Stimulated activated CD8-positive, alpha-beta memory T cell treated with anti-CD3 and anti-CD28 coated beads, Interleukin-4, amount 100 ng/mL, for 1 hour (primary cell): Measurements from ENCODE around the gene BMERB1.

Experiments
- DNase-seq, 2 donors: peaks; one replicate each; pipeline ENCODE4 v3.0.0-alpha.2; 2020; ENCODE audit warnings: low read depth in 2 of 2, low spot score in 1 of 2

The BMERB1 gene

GRCh38 chr16:15494236-15494635, 59.8 kb downstream of the BMERB1 start:
- DNase-seq, result no peak

- no peak for DNase-seq
Measured at GRCh38 chr16:15495898-15496297, 61.5 kb downstream of the BMERB1 start.

GRCh38 chr16:15498427-15499175, 64.2 kb downstream of the BMERB1 start:
- DNase-seq, result no peak

GRCh38 chr16:15502041-15502725, 67.8 kb downstream of the BMERB1 start:
- DNase-seq, result no peak

- DNase-seq, result no peak
Measured at GRCh38 chr16:15506441-15506840, 72.1 kb downstream of the BMERB1 start.

GRCh38 chr16:15507301-15507958, 73.0 kb downstream of the BMERB1 start:
- DNase-seq, result no peak

- no peak for DNase-seq
Measured at GRCh38 chr16:15507959-15508627, 73.7 kb downstream of the BMERB1 start.

GRCh38 chr16:15509051-15509592, 74.7 kb downstream of the BMERB1 start:
- no peak for DNase-seq

GRCh38 chr16:15509593-15510535, 75.5 kb downstream of the BMERB1 start:
- no peak for DNase-seq

- no peak for DNase-seq
Measured at GRCh38 chr16:15510992-15511391, 76.6 kb downstream of the BMERB1 start.

GRCh38 chr16:15511759-15512487, 77.5 kb downstream of the BMERB1 start:
- no peak for DNase-seq

- no peak for DNase-seq
Measured at GRCh38 chr16:15513156-15513555, 78.8 kb downstream of the BMERB1 start.

- DNase-seq, result no peak
Measured at GRCh38 chr16:15515992-15516391, 81.6 kb downstream of the BMERB1 start.

- DNase-seq, result no peak
Measured at GRCh38 chr16:15516609-15517008, 82.2 kb downstream of the BMERB1 start.

- no peak for DNase-seq
Measured at GRCh38 chr16:15517743-15518377, 83.5 kb downstream of the BMERB1 start.

- DNase-seq, result no peak
Measured at GRCh38 chr16:15518381-15519351, 84.3 kb downstream of the BMERB1 start.

GRCh38 chr16:15519790-15520189, 85.4 kb downstream of the BMERB1 start:
- no peak for DNase-seq

- DNase-seq, result no peak
Measured at GRCh38 chr16:15521390-15521757, 87.0 kb downstream of the BMERB1 start.
